A549 (cell line): ENCODE data around the gene ABLIM3. TPM values are rescaled to one million over a fixed set of nuclear protein-coding genes. Genes with fewer than 3 reads are reported as not detected.

ENCODE experiments used
- ATAC-seq, 2 experiments: fragments of 200-7000 bp in 1 of 2; fragments of >200 bp in 1 of 2; cut with Nextera tagmentation in 1 of 2; cut with Tn5 transposase in 1 of 2; 3 replicates each; pipeline versions ENCODE4 v1.8.0 to v1.9.1; 2018 to 2020; ENCODE audit warnings: mild to moderate bottlenecking in 1 of 2, moderate library complexity in 1 of 2
- CTCF ChIA-PET: fragments of 300-600 bp; sonication (Branson Sonifier 250); formaldehyde crosslinking; extraction: SDS; loops from one replicate; lab custom pipeline; 2021; ENCODE audit warnings: antibody characterized with exemption, inconsistent platforms; lab: Yijun Ruan, JAX
- POLR2A ChIA-PET: fragments of 350-600 bp; formaldehyde crosslinking; extraction: SDS; loops from one replicate; lab custom pipeline; 2021; ENCODE audit warnings: antibody characterized with exemption, inconsistent platforms; lab: Yijun Ruan, JAX
- DNase-seq, 2 experiments: peaks; one replicate each; pipeline versions ENCODE4 v3.0.0 to v3.0.0-alpha.2; 2011 to 2016; ENCODE audit warnings: low read depth in 1 of 2, low spot score in 1 of 2
- FAIRE-seq: peaks from 2 replicates; lab custom pipeline; 2011; peaks lifted over from hg19 to GRCh38; lab: Jason Lieb, UNC
- H3K27ac ChIP-seq, 2 experiments: fragments of >200 bp; sonication (Bioruptor Twin); formaldehyde crosslinking; 3 replicates each; pipeline ENCODE4 v1.5.1; 2016 to 2017
- H3K4me1 ChIP-seq: fragments of >200 bp; sonication (Bioruptor Twin); formaldehyde crosslinking; 3 replicates; pipeline ENCODE4 v1.6.1; 2016
- H3K4me2 ChIP-seq: fragments of >200 bp; sonication (Bioruptor Twin); formaldehyde crosslinking; 3 replicates; pipeline ENCODE4 v1.6.1; 2016
- H3K4me3 ChIP-seq: fragments of >200 bp; sonication (Bioruptor Twin); formaldehyde crosslinking; 3 replicates; pipeline ENCODE4 v1.5.1; 2016
- H3K9me3 ChIP-seq: fragments of >200 bp; sonication (Bioruptor Twin); formaldehyde crosslinking; 3 replicates; pipeline ENCODE4 v1.6.1; 2016
- BHLHE40 ChIP-seq: IDR thresholded peaks from 2 replicates; pipeline ENCODE4 v1.6.1; 2012; ENCODE audit warnings: low read depth, low read length, inconsistent platforms
- CBX2 ChIP-seq: fragments of 200-600 bp; sonication (generic); IDR thresholded peaks from 2 replicates; pipeline ENCODE4 v1.6.1; 2016; ENCODE audit warnings: low read depth, mild to moderate bottlenecking, borderline replicate concordance
- CBX8 ChIP-seq: fragments of 200-600 bp; sonication (generic); IDR thresholded peaks from 2 replicates; pipeline ENCODE4 v1.6.1; 2016
- CEBPB ChIP-seq, 2 experiments: fragments of >200 bp in 1 of 2; sonication (Bioruptor Twin) in 1 of 2; formaldehyde crosslinking in 1 of 2; IDR thresholded peaks; 2 replicates each; pipeline ENCODE4 v1.6.1; 2012 to 2016
- EHF ChIP-seq: fragments of 250-450 bp; sonication (Bioruptor Pico); IDR thresholded peaks from 2 replicates; pipeline ENCODE4 v1.5.0; 2020; ENCODE audit warnings: mild to moderate bottlenecking
- ESRRA ChIP-seq: fragments of 150-350 bp; IDR thresholded peaks from 2 replicates; pipeline ENCODE4 v1.6.1; 2014; ENCODE audit warnings: mild to moderate bottlenecking, low read length, borderline replicate concordance
- FOSB ChIP-seq: fragments of 250-450 bp; sonication (Bioruptor Pico); IDR thresholded peaks from 2 replicates; pipeline ENCODE4 v1.5.0; 2020; ENCODE audit warnings: mild to moderate bottlenecking, moderate library complexity
- FOSL2 ChIP-seq, 2 experiments: fragments of 450-650 bp in 1 of 2; fragments of >200 bp in 1 of 2; sonication (Bioruptor Twin) in 1 of 2; formaldehyde crosslinking; IDR thresholded peaks; 2 replicates each; pipeline versions ENCODE4 v1.5.0 to v1.6.1; 2016 to 2020; ENCODE audit warnings: mild to moderate bottlenecking in 1 of 2, moderate library complexity in 1 of 2
- HOXA7 ChIP-seq: fragments of 250-450 bp; sonication (Bioruptor Pico); IDR thresholded peaks from 2 replicates; pipeline ENCODE4 v1.5.0; 2020; ENCODE audit warnings: mild to moderate bottlenecking, moderate library complexity
- HOXB5 ChIP-seq: fragments of 250-450 bp; sonication (Bioruptor Pico); IDR thresholded peaks from 2 replicates; pipeline ENCODE4 v1.5.0; 2020; ENCODE audit warnings: mild to moderate bottlenecking, moderate library complexity
- JUNB ChIP-seq: fragments of >200 bp; sonication (Bioruptor Twin); formaldehyde crosslinking; IDR thresholded peaks from 2 replicates; pipeline ENCODE4 v1.6.1; 2016
- KDM5A ChIP-seq: fragments of 200-600 bp; sonication (generic); IDR thresholded peaks from 2 replicates; pipeline ENCODE4 v1.6.1; 2016; ENCODE audit warnings: antibody characterized with exemption, mild to moderate bottlenecking
- MAZ ChIP-seq: fragments of 150-350 bp; IDR thresholded peaks from 2 replicates; pipeline ENCODE4 v1.6.1; 2014; ENCODE audit warnings: antibody characterized with exemption, low read depth, low read length, borderline replicate concordance
- MYC ChIP-seq: IDR thresholded peaks from 2 replicates; pipeline ENCODE4 v1.6.1; 2012; ENCODE audit warnings: mild to moderate bottlenecking, inconsistent platforms, low read length, improper control_type of control experiment, borderline replicate concordance
- NPAS2 ChIP-seq: fragments of 250-450 bp; sonication (Bioruptor Pico); IDR thresholded peaks from 2 replicates; pipeline ENCODE4 v1.8.0; 2022; ENCODE audit warnings: mild to moderate bottlenecking, moderate library complexity, borderline replicate concordance
- POLR2A ChIP-seq: IDR thresholded peaks from 2 replicates; pipeline ENCODE4 v1.6.1; 2012; ENCODE audit warnings: mild to moderate bottlenecking, low read length
- RNF2 ChIP-seq: fragments of 200-600 bp; sonication (generic); IDR thresholded peaks from 2 replicates; pipeline ENCODE4 v1.6.1; 2016; ENCODE audit warnings: low read depth, mild to moderate bottlenecking, antibody characterized with exemption, moderate library complexity, borderline replicate concordance
- SREBF2 ChIP-seq: fragments of 450-650 bp; IDR thresholded peaks from 2 replicates; pipeline ENCODE4 v1.6.1; 2014; ENCODE audit warnings: mild to moderate bottlenecking, moderate library complexity
- TFCP2L1 ChIP-seq: fragments of 250-450 bp; sonication (Bioruptor Pico); IDR thresholded peaks from 2 replicates; pipeline ENCODE4 v1.5.0; 2021; ENCODE audit warnings: mild to moderate bottlenecking
- ZFP36 ChIP-seq: fragments of 450-650 bp; IDR thresholded peaks from 2 replicates; pipeline ENCODE4 v1.6.1; 2014; ENCODE audit warnings: borderline replicate concordance; ENCODE audit not compliant: partially characterized antibody
- ZNF302 ChIP-seq: fragments of 250-450 bp; sonication (Bioruptor Pico); IDR thresholded peaks from 2 replicates; pipeline ENCODE4 v1.9.0; 2021; ENCODE audit warnings: inconsistent platforms, mild to moderate bottlenecking, moderate library complexity
- ZSCAN20 ChIP-seq: fragments of 250-450 bp; sonication (Bioruptor Pico); IDR thresholded peaks from 2 replicates; pipeline ENCODE4 v1.8.0; 2022; ENCODE audit warnings: mild to moderate bottlenecking, moderate library complexity
- WGBS: methylation state at CpG from one replicate; pipeline ENCODE4 v1.1.6; 2017; ENCODE audit errors: missing lambda C conversion rate; 5-methylcytosine and 5-hydroxymethylcytosine counted together
- polyA plus RNA-seq, 4 experiments: library from polyadenylated mRNA; depleted of rRNA in 3 of 4; stranded (reverse); fragments of >200 nt; fragmentation: RNase III in 1 of 4; extraction: RNeasy Plus Mini Kit Qiagen cat#74134 plus additional on column Dnase treatment in 1 of 4; gene quantifications; 2 replicates in 3 of 4; 3 replicates in 1 of 4; pipeline ENCODE4 v1.2.3, GENCODE V29; 2011 to 2017
- TF ChIP-seq, protein P1 (sequence below): fragments of >200 bp; sonication (Bioruptor Twin); formaldehyde crosslinking; IDR thresholded peaks from 3 replicates; pipeline ENCODE4 v1.5.1; 2016
- TF ChIP-seq, protein P2 (sequence below): fragments of 450-650 bp; IDR thresholded peaks from 2 replicates; pipeline ENCODE4 v1.6.1; 2014; ENCODE audit warnings: antibody characterized with exemption

ABLIM3 gene
- polyA plus RNA-seq, 2 of the 4 experiments (the other 2 are of a cell fraction), result 2.7 to 3.0 TPM

DNA sequence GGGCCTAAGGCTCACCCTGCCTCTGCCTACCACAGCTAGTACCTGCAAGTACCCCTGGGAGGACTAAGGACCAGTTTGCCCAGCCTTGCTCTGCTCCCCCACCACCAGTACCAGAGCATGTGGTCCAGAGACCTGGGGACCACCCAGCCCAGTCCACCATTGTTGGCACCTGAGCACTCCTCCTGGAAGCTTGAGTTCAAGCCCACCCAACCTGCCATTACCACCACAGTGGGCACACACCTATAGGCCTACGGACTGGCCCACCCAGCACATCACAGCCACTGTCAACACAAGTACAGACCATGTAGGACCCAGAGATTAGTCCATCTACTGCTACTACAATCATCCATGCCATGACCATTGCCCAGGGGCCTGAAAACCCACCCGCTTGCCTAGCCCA lies 47.7 kb upstream of the ABLIM3 start:
- Histone ChIP-seq H3K4me2 (no peak overlapping the region), H3K27ac (no peak overlapping the region), H3K4me1 (no peaks in the 10 kb centered on the region), H3K4me3 (no peak overlapping the region), H3K9me3 (peaks cover 5% of the 10 kb centered on the region; the same call in 1 of the 3 replicates)
- FAIRE-seq, result no peak
- no peak for ATAC-seq
- no peak for DNase-seq
- ChIA-PET CTCF (no interaction called here), POLR2A (no interaction called here)
- WGBS, result 10% methylated on average over 2 of the region's 2 CpGs
- no peak for TF ChIP-seq HOXA7 (CRISPR knock-in tag)
- no peak for TF ChIP-seq CEBPB (IDR thresholded peaks at IDR 0.05)
- no peak for TF ChIP-seq BHLHE40
- TF ChIP-seq RNF2, result no peak
- TF ChIP-seq, protein P1, sequence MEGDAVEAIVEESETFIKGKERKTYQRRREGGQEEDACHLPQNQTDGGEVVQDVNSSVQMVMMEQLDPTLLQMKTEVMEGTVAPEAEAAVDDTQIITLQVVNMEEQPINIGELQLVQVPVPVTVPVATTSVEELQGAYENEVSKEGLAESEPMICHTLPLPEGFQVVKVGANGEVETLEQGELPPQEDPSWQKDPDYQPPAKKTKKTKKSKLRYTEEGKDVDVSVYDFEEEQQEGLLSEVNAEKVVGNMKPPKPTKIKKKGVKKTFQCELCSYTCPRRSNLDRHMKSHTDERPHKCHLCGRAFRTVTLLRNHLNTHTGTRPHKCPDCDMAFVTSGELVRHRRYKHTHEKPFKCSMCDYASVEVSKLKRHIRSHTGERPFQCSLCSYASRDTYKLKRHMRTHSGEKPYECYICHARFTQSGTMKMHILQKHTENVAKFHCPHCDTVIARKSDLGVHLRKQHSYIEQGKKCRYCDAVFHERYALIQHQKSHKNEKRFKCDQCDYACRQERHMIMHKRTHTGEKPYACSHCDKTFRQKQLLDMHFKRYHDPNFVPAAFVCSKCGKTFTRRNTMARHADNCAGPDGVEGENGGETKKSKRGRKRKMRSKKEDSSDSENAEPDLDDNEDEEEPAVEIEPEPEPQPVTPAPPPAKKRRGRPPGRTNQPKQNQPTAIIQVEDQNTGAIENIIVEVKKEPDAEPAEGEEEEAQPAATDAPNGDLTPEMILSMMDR, result no peak
- TF ChIP-seq FOSL2 (IDR thresholded peaks at IDR 0.05), result no peak
- no peak for TF ChIP-seq FOSL2 (CRISPR knock-in tag; IDR thresholded peaks at IDR 0.05)
- no peak for TF ChIP-seq TFCP2L1 (CRISPR knock-in tag)
- TF ChIP-seq FOSB (CRISPR knock-in tag), result no peak

DNA sequence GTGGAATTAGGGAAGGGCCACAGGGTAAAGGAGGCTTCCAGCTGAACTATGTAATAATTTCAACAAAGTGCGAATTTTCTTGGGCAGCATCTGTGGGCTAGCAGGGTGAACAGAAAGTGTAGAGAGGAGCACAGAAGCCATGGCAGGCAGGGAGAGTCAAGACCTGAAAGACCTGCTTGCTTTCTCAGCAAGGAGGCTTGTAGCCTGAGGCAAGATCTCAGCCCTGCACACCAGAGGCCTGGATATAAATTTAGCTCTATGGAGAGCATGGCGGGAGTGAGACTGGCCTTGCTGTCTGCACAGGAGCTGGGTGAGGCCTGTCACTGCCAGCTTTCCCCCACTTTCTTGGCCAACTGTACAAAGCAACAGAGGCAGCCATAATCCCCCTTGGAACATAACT lies 46.3 kb upstream of the ABLIM3 start:
- H3K27ac ChIP-seq, result no peak overlapping the region
- POLR2A ChIA-PET, result no interaction called here
- DNase-seq (no peak), ATAC-seq (no peak), FAIRE-seq (no peak)
- WGBS, result 38% methylated on average over 2 of the region's 2 CpGs
- H3K9me3 ChIP-seq, result peaks cover 14% of the 10 kb centered on the region; the same call in 2 of the 3 replicates
- CTCF ChIA-PET, result interaction anchor here (0.9 to 1.9 kb wide), 3 partner anchors 9 to 364 kb away, joined by 3 to 5 read pairs (median 4); no protein-coding TSS in a partner anchor
- TF ChIP-seq CBX2 (no peak), EHF (CRISPR knock-in tag) (no peak), CBX8 (no peak), SREBF2 (no peak), KDM5A (no peak), TFCP2L1 (CRISPR knock-in tag) (no peak), BHLHE40 (no peak), JUNB (no peak), ESRRA (no peak), HOXB5 (CRISPR knock-in tag) (no peak)
- TF ChIP-seq, protein P2, sequence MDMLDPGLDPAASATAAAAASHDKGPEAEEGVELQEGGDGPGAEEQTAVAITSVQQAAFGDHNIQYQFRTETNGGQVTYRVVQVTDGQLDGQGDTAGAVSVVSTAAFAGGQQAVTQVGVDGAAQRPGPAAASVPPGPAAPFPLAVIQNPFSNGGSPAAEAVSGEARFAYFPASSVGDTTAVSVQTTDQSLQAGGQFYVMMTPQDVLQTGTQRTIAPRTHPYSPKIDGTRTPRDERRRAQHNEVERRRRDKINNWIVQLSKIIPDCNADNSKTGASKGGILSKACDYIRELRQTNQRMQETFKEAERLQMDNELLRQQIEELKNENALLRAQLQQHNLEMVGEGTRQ, result no peak
- no peak overlapping the region for H3K4me3 ChIP-seq
- H3K4me1 ChIP-seq, result no peaks in the 10 kb centered on the region
- H3K4me2 ChIP-seq, result no peak overlapping the region

DNA sequence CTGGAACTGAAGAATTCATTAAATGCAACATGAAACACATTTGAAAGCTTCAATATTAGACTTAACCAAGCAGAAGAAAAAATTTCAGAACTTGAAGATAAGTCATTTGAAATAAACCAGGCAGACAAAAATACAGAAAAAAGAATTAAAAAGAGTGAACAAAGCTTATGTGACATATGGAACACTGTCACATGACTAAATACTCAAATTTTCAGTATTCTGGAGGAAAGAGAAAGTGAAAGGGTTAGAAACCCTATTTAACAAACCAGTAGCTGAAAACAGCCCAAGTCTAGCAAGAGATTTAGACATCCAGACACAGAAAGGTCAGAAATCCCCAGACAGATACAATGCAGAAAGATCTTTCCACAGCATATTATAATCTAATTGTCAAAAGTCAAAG lies 41.4 kb upstream of the ABLIM3 start:
- no peak for TF ChIP-seq ZFP36
- TF ChIP-seq POLR2A, result no peak
- TF ChIP-seq KDM5A, result no peak
- no peak for TF ChIP-seq MAZ
- no peak for TF ChIP-seq SREBF2
- TF ChIP-seq MYC, result no peak
- TF ChIP-seq NPAS2, result no peak
- no peak for TF ChIP-seq ZNF302 (CRISPR knock-in tag)
- TF ChIP-seq, protein P2, result no peak
- no peak for TF ChIP-seq ZSCAN20 (CRISPR knock-in tag)
- no peak for TF ChIP-seq TFCP2L1 (CRISPR knock-in tag)
- no peak for TF ChIP-seq CBX2
- no peak for TF ChIP-seq EHF (CRISPR knock-in tag)
- Histone ChIP-seq H3K4me3 (no peak overlapping the region), H3K4me1 (no peaks in the 10 kb centered on the region), H3K27ac (no peak overlapping the region), H3K4me2 (no peak overlapping the region), H3K9me3 (peaks cover 24% of the 10 kb centered on the region; the same call in 2 of the 3 replicates)
- FAIRE-seq (no peak), ATAC-seq (no peak), DNase-seq (no peak)
- ChIA-PET CTCF (interaction anchor here (1.2 to 1.6 kb wide), 2 partner anchors 15 to 369 kb away, joined by 3 to 5 read pairs; no protein-coding TSS in a partner anchor), POLR2A (no interaction called here)
